ENCODE data around the gene HOXA13.
A peak's percentile ranks its signal among the peaks of the same experiment; 100 is the strongest.

HOXA13 gene

GRCh38 chr7:27177795-27178320 is 22.0 kb downstream of the HOXA13 start:
- no peak for DNase-seq (ENCODE audit: low read depth, low spot score)
- Histone ChIP-seq H3K36me3 (ENCODE audit: insufficient read depth, low read length) (no peaks in the 10 kb centered on the region), H3K27ac (no peak overlapping the region), H3K4me3 (no peak overlapping the region), H3K9me3 (ENCODE audit: low read depth, low read length) (no peaks in the 10 kb centered on the region), H3K9ac (ENCODE audit: insufficient read length) (no peak overlapping the region)
- TF ChIP-seq FOXP2 (optimal IDR thresholded peaks at IDR 0.05; ENCODE audit: control extremely low read depth, extremely low read length, insufficient read depth), result no peak
- TF ChIP-seq EZH2 (IDR thresholded peaks at IDR 0.05), result no peak
- no peak for TF ChIP-seq POLR2AphosphoS5 (IDR thresholded peaks at IDR 0.05; ENCODE audit: borderline replicate concordance, low read depth, low read length)

- no peaks in the 10 kb centered on the region for H3K9me3 ChIP-seq (ENCODE audit: low read depth, low read length)
- no peak overlapping the region for H3K27ac ChIP-seq
- H3K4me3 ChIP-seq, result no peak overlapping the region
- no peaks in the 10 kb centered on the region for H3K36me3 ChIP-seq (ENCODE audit: insufficient read depth, low read length)
- TF ChIP-seq FOXP2 (optimal IDR thresholded peaks at IDR 0.05; ENCODE audit: control extremely low read depth, extremely low read length, insufficient read depth) (no peak), EZH2 (IDR thresholded peaks at IDR 0.05) (no peak), POLR2AphosphoS5 (IDR thresholded peaks at IDR 0.05; ENCODE audit: borderline replicate concordance, low read depth, low read length) (no peak)
- DNase-seq (ENCODE audit: low read depth, low spot score), result no peak
- H3K9ac ChIP-seq (ENCODE audit: insufficient read length), result no peak overlapping the region
Measured at GRCh38 chr7:27176962-27177794, 22.7 kb downstream of the HOXA13 start.

- no peak overlapping the region for H3K9ac ChIP-seq (ENCODE audit: insufficient read length)
- H3K36me3 ChIP-seq (ENCODE audit: insufficient read depth, low read length), result no peaks in the 10 kb centered on the region
- no peak overlapping the region for H3K27ac ChIP-seq
- H3K4me3 ChIP-seq, result no peak overlapping the region
- no peak for TF ChIP-seq POLR2AphosphoS5 (IDR thresholded peaks at IDR 0.05; ENCODE audit: borderline replicate concordance, low read depth, low read length)
- TF ChIP-seq EZH2 (IDR thresholded peaks at IDR 0.05), result no peak
- no peak for TF ChIP-seq FOXP2 (optimal IDR thresholded peaks at IDR 0.05; ENCODE audit: control extremely low read depth, extremely low read length, insufficient read depth)
- no peak for DNase-seq (ENCODE audit: low read depth, low spot score)
- H3K9me3 ChIP-seq (ENCODE audit: low read depth, low read length), result no peaks in the 10 kb centered on the region
Measured at GRCh38 chr7:27176524-27176845, 23.4 kb downstream of the HOXA13 start.

GRCh38 chr7:27175626-27176523 is 24.0 kb downstream of the HOXA13 start:
- no peak for DNase-seq (ENCODE audit: low read depth, low spot score)
- no peaks in the 10 kb centered on the region for H3K9me3 ChIP-seq (ENCODE audit: low read depth, low read length)
- H3K36me3 ChIP-seq (ENCODE audit: insufficient read depth, low read length), result no peaks in the 10 kb centered on the region
- H3K4me3 ChIP-seq, result no peak overlapping the region
- H3K27ac ChIP-seq, result no peak overlapping the region
- no peak overlapping the region for H3K9ac ChIP-seq (ENCODE audit: insufficient read length)
- TF ChIP-seq FOXP2 (optimal IDR thresholded peaks at IDR 0.05; ENCODE audit: control extremely low read depth, extremely low read length, insufficient read depth), result no peak
- no peak for TF ChIP-seq EZH2 (IDR thresholded peaks at IDR 0.05)
- TF ChIP-seq POLR2AphosphoS5 (IDR thresholded peaks at IDR 0.05; ENCODE audit: borderline replicate concordance, low read depth, low read length), result no peak

GRCh38 chr7:27174874-27175625 is 24.8 kb downstream of the HOXA13 start:
- DNase-seq (ENCODE audit: low read depth, low spot score), result no peak
- H3K27ac ChIP-seq, result no peak overlapping the region
- no peaks in the 10 kb centered on the region for H3K36me3 ChIP-seq (ENCODE audit: insufficient read depth, low read length)
- H3K9me3 ChIP-seq (ENCODE audit: low read depth, low read length), result no peaks in the 10 kb centered on the region
- H3K4me3 ChIP-seq, result no peak overlapping the region
- TF ChIP-seq FOXP2 (optimal IDR thresholded peaks at IDR 0.05; ENCODE audit: control extremely low read depth, extremely low read length, insufficient read depth) (no peak), EZH2 (IDR thresholded peaks at IDR 0.05) (no peak), POLR2AphosphoS5 (IDR thresholded peaks at IDR 0.05; ENCODE audit: borderline replicate concordance, low read depth, low read length) (no peak)
- H3K9ac ChIP-seq (ENCODE audit: insufficient read length), result no peak overlapping the region

GRCh38 chr7:27173956-27174873 is 25.7 kb downstream of the HOXA13 start, which contains the start of gene HOXA10:
HOXA10 (minus strand) TSS chr7:27174320; CDS start chr7:27174306, 14 bp downstream.
- TF ChIP-seq FOXP2 (optimal IDR thresholded peaks at IDR 0.05; ENCODE audit: control extremely low read depth, extremely low read length, insufficient read depth) (no peak), EZH2 (IDR thresholded peaks at IDR 0.05) (no peak), POLR2AphosphoS5 (IDR thresholded peaks at IDR 0.05; ENCODE audit: borderline replicate concordance, low read depth, low read length) (no peak)
- H3K27ac ChIP-seq, result no peak within 1 kb of the TSS
- peak within 1 kb of the TSS; percentile 77 for H3K9ac ChIP-seq (ENCODE audit: insufficient read length)
- DNase-seq (ENCODE audit: low read depth, low spot score), result no peak
- no peaks in the 10 kb centered on the region for H3K9me3 ChIP-seq (ENCODE audit: low read depth, low read length)
- H3K4me3 ChIP-seq, result peak within 1 kb of the TSS; percentile 81
- no peaks in the 10 kb centered on the region for H3K36me3 ChIP-seq (ENCODE audit: insufficient read depth, low read length)

GRCh38 chr7:27173511-27173955 is 26.4 kb downstream of the HOXA13 start:
- H3K4me3 ChIP-seq, result peak overlapping the region; percentile 81
- H3K9ac ChIP-seq (ENCODE audit: insufficient read length), result peak overlapping the region; percentile 77
- no peaks in the 10 kb centered on the region for H3K36me3 ChIP-seq (ENCODE audit: insufficient read depth, low read length)
- H3K27ac ChIP-seq, result no peak overlapping the region
- H3K9me3 ChIP-seq (ENCODE audit: low read depth, low read length), result no peaks in the 10 kb centered on the region
- no peak for DNase-seq (ENCODE audit: low read depth, low spot score)
- no peak for TF ChIP-seq EZH2 (IDR thresholded peaks at IDR 0.05)
- no peak for TF ChIP-seq FOXP2 (optimal IDR thresholded peaks at IDR 0.05; ENCODE audit: control extremely low read depth, extremely low read length, insufficient read depth)
- no peak for TF ChIP-seq POLR2AphosphoS5 (IDR thresholded peaks at IDR 0.05; ENCODE audit: borderline replicate concordance, low read depth, low read length)

Measured in SK-N-MC (cell line).